Transverse colon (tissue), 4 donors: ENCODE results near the gene NHS. TPM values are rescaled to one million over a fixed set of nuclear protein-coding genes. Genes with fewer than 3 reads are reported as not detected.

ENCODE experiments used
- DNase-seq: peaks from one replicate; pipeline ENCODE4 v3.0.0-alpha.2; 2019
- H3K27ac ChIP-seq, 4 donors: fragments of 200-600 bp; sonication (generic); 2 replicates each; pipeline ENCODE4 v1.5.1; 2016 to 2018; ENCODE audit warnings: inconsistent platforms in 4 of 4
- H3K27me3 ChIP-seq: fragments of 200-600 bp; sonication (generic); 2 replicates; pipeline ENCODE4 v1.5.1; 2017; ENCODE audit warnings: inconsistent platforms
- H3K36me3 ChIP-seq, 4 donors: fragments of 200-600 bp; sonication (generic); 2 replicates each; pipeline ENCODE4 v1.5.1; 2017 to 2019; ENCODE audit warnings: inconsistent platforms in 4 of 4
- H3K4me1 ChIP-seq, 4 donors: fragments of 200-600 bp; sonication (generic); 2 replicates each; pipeline ENCODE4 v1.5.1; 2017 to 2020; ENCODE audit warnings: inconsistent platforms in 4 of 4
- H3K4me3 ChIP-seq, 4 donors: fragments of 200-600 bp; sonication (generic); 1 replicate in 1 of 4; 2 replicates in 3 of 4; pipeline versions ENCODE4 v1.5.1 to v1.6.1; 2017 to 2019; ENCODE audit warnings: inconsistent platforms in 4 of 4
- H3K9me3 ChIP-seq, 2 donors: fragments of 200-600 bp; sonication (generic); 2 replicates each; pipeline ENCODE4 v1.5.1; 2017 to 2019; ENCODE audit warnings: inconsistent platforms in 2 of 2
- CTCF ChIP-seq, 5 experiments: fragments of 200-600 bp in 3 of 5; fragments of 450-650 bp in 2 of 5; sonication (generic) in 3 of 5; IDR thresholded peaks; 1 replicate in 2 of 5; 2 replicates in 3 of 5; pipeline ENCODE4 v1.5.1; 2016 to 2017; ENCODE audit warnings: antibody characterized with exemption in 5 of 5, inconsistent platforms in 3 of 5, mild to moderate bottlenecking in 2 of 5, moderate library complexity in 1 of 5
- EP300 ChIP-seq: sonication (generic); formaldehyde crosslinking; IDR thresholded peaks from one replicate; pipeline ENCODE4 v1.6.1; 2017; ENCODE audit warnings: antibody characterized with exemption, low read depth
- POLR2A ChIP-seq: fragments of 450-650 bp; IDR thresholded peaks from one replicate; pipeline ENCODE4 v1.6.1; 2016; ENCODE audit warnings: antibody characterized with exemption, mild to moderate bottlenecking, moderate library complexity
- POLR2AphosphoS5 ChIP-seq, 3 donors: sonication (generic); formaldehyde crosslinking; IDR thresholded peaks; one replicate each; pipeline ENCODE4 v1.6.1; 2016; ENCODE audit warnings: antibody characterized with exemption in 3 of 3
- WGBS, 2 donors: methylation state at CpG; one replicate each; pipeline ENCODE4 v1.1.5; 2018; ENCODE audit warnings: low coverage in 1 of 2; 5-methylcytosine and 5-hydroxymethylcytosine counted together
- in situ Hi-C, 4 donors: fragments of 200-750 bp; cut with MboI; loops; one replicate each; pipeline versions ENCODE4 v1.15.0 to v1.15.1; 2017; ENCODE audit warnings: low sequenced_read_pairs in 3 of 4, low pct_ligation_motif_present in 1 of 4, low pct_unique_long_range_greater_than_20kb in 1 of 4
- intact Hi-C: fragments of 100-400 bp; cut with DNase I; formaldehyde crosslinking; loops from one replicate; pipeline ENCODE4 v1.15.1; 2023; ENCODE audit warnings: low total_unique reads
- total RNA-seq, 4 donors: library from RNA; depleted of rRNA; stranded (reverse); fragments of >200 nt; gene quantifications; one replicate each; pipeline ENCODE4 v1.1.0, GENCODE V29; 2016

Gene NHS
- total RNA-seq, 4 donors from 2014 or later, result 1.2 to 10.7 (median 5.0) TPM

DNA sequence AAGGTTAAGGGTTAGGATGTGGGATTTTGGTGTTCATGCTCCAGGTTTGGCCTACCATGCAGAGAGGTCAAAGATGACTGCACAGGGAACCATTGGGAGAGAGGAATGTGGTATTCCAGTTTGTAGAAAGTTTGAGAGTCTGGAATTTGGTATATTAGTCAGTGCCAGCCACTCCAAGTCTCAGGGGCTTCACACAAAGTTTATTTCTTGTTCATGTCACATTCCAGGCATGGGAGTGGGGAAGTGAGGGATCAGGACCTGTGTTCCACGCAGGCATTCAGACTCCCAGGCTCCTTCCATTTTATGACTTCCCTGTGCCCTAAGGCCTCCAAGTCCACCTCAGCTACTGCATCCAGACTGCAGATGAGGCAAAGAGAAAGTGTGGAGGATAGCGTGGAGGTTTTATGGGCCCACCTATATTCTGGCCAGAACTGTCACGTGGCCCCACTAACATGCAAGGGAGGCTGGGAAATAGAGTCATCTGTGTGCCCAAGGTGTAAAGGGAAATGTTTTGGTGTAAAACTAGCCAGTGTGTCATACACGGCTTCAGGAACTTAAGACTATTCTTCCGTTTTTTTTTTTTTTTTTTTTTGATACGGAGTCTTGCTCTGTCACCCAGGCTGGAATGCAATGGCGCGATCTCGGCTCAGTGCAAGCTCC is 221.7 kb downstream of the NHS start:
- DNase-seq, result no peak
- intact Hi-C loops (no loop called here), in situ Hi-C loops (loop anchor here in 3 of 4 donors (10.0 to 25.0 kb wide), 2 partner anchors 352 to 359 kb away; no protein-coding TSS in a partner anchor)
- WGBS, 2 donors, result 80% methylated on average over 9 of the region's 9 CpGs; no CpG with 5 or more reads in 1 of the 2 donors
- Histone ChIP-seq H3K36me3 (no peaks in the 10 kb centered on the region), H3K4me3 (no peak overlapping the region), H3K27ac (peak overlapping the region in 3 of 4 donors; percentile 16 to 31 (median 28)), H3K4me1 (peaks cover 0 to 31% (median 15%) of the 10 kb centered on the region in 4 donors), H3K9me3 (no peaks in the 10 kb centered on the region), H3K27me3 (no peaks in the 10 kb centered on the region)
- no peak for TF ChIP-seq POLR2A
- TF ChIP-seq POLR2AphosphoS5 (IDR thresholded peaks at IDR 0.05), result no peak
- no peak for TF ChIP-seq CTCF (IDR thresholded peaks at IDR 0.05)

GRCh38 chrX:17597327-17597726 is 222.3 kb downstream of the NHS start:
- WGBS, 2 donors, result 88% methylated on average over 7 of the region's 7 CpGs; no CpG with 5 or more reads in 1 of the 2 donors
- Histone ChIP-seq H3K36me3 (no peaks in the 10 kb centered on the region), H3K27me3 (no peaks in the 10 kb centered on the region), H3K9me3 (no peaks in the 10 kb centered on the region), H3K4me1 (peaks cover 0 to 31% (median 15%) of the 10 kb centered on the region in 4 donors), H3K27ac (peak overlapping the region in 3 of 4 donors; percentile 2 to 55 (median 54)), H3K4me3 (no peak overlapping the region)
- TF ChIP-seq CTCF (IDR thresholded peaks at IDR 0.05), result no peak
- no peak for TF ChIP-seq EP300
- TF ChIP-seq POLR2A, result no peak
- TF ChIP-seq POLR2AphosphoS5 (IDR thresholded peaks at IDR 0.05), result no peak
- intact Hi-C loops (no loop called here), in situ Hi-C loops (loop anchor here in 3 of 4 donors (10.0 to 25.0 kb wide), 2 partner anchors 353 to 360 kb away; no protein-coding TSS in a partner anchor)
- no peak for DNase-seq

GRCh38 chrX:17597836-17598439 is 222.9 kb downstream of the NHS start:
- WGBS, 2 donors, result 11 to 55% methylated on average over 2 to 6 of the region's 6 CpGs
- H3K4me3 ChIP-seq, result no peak overlapping the region
- TF ChIP-seq POLR2AphosphoS5 (IDR thresholded peaks at IDR 0.05), result no peak
- no peak for TF ChIP-seq EP300
- TF ChIP-seq CTCF (IDR thresholded peaks at IDR 0.05), result no peak
- no peak for TF ChIP-seq POLR2A
- no peaks in the 10 kb centered on the region for H3K36me3 ChIP-seq
- DNase-seq, result peak; percentile 75
- H3K9me3 ChIP-seq, result no peaks in the 10 kb centered on the region
- in situ Hi-C loops, result loop anchor here in 3 of 4 donors (10.0 to 25.0 kb wide), 2 partner anchors 353 to 361 kb away; no protein-coding TSS in a partner anchor
- peak overlapping the region; percentile 2 to 58 (median 54) for H3K27ac ChIP-seq
- H3K4me1 ChIP-seq, result peaks cover 0 to 31% (median 15%) of the 10 kb centered on the region in 4 donors
- no peaks in the 10 kb centered on the region for H3K27me3 ChIP-seq
- intact Hi-C loops, result no loop called here

- in situ Hi-C loops (no loop called here), intact Hi-C loops (no loop called here)
- H3K36me3 ChIP-seq, result no peaks in the 10 kb centered on the region
- no peak overlapping the region for H3K27ac ChIP-seq
- no peaks in the 10 kb centered on the region for H3K27me3 ChIP-seq
- DNase-seq, result no peak
- H3K4me3 ChIP-seq, result no peak overlapping the region
- no peaks in the 10 kb centered on the region for H3K9me3 ChIP-seq
- WGBS, 2 donors, result 54 to 82% methylated on average over 4 to 6 of the region's 6 CpGs
- TF ChIP-seq POLR2AphosphoS5 (IDR thresholded peaks at IDR 0.05), result peak in 1 of 3 donors; percentile 44
- no peak for TF ChIP-seq CTCF (IDR thresholded peaks at IDR 0.05)
- no peak for TF ChIP-seq POLR2A
- peaks cover 0 to 18% (median 7%) of the 10 kb centered on the region in 4 donors for H3K4me1 ChIP-seq
Measured at GRCh38 chrX:17601441-17602200, 226.6 kb downstream of the NHS start.
